K562 (cell line): ENCODE measurements around the gene PHPT1. TPM values are rescaled to one million over a fixed set of nuclear protein-coding genes. Genes with fewer than 3 reads are reported as not detected.

ENCODE experiments used
- ATAC-seq: fragments of 200-7000 bp; cut with Tn5 transposase; 3 replicates; pipeline ENCODE4 v1.9.1; 2020; ENCODE audit warnings: moderate library complexity
- BruUV-seq: library from RNA; stranded (reverse); fragments of 400-500 nt; replicated peaks from 2 replicates; lab custom pipeline; 2021; lab: Mats Ljungman, UMichigan
- CTCF ChIA-PET: fragments of 300-600 bp; formaldehyde crosslinking; extraction: SDS; loops from one replicate; lab custom pipeline; 2021; ENCODE audit warnings: low intra/inter-chr PET ratio; lab: Yijun Ruan, JAX
- POLR2A ChIA-PET: fragments of 300-600, 350-650 bp; sonication (Branson Sonifier 250); formaldehyde crosslinking; extraction: SDS; loops from one replicate; lab custom pipeline; 2021; ENCODE audit warnings: antibody characterized with exemption, inconsistent platforms; lab: Yijun Ruan, JAX
- DNase-seq, 4 experiments: peaks; one replicate each; pipeline versions ENCODE4 v3.0.0 to v3.0.0-alpha.2; 2011 to 2018; ENCODE audit warnings: low spot score in 3 of 4, mixed read lengths in 3 of 4; ENCODE audit errors: extremely low read depth in 1 of 4
- FAIRE-seq: peaks from 2 replicates; lab custom pipeline; 2011; peaks lifted over from hg19 to GRCh38; lab: Jason Lieb, UNC
- H2AFZ ChIP-seq: 2 replicates; pipeline ENCODE4 v1.6.0; 2011; ENCODE audit warnings: low read depth, low read length, control low read depth, inconsistent platforms
- H3K27ac ChIP-seq: fragments of 200-600 bp; 3 replicates; pipeline ENCODE4 v1.8.0; 2011; ENCODE audit warnings: low read depth, mild to moderate bottlenecking, control low read depth, inconsistent platforms, low read length, moderate library complexity, mixed read lengths; ENCODE audit errors: extremely low read depth
- H3K27me3 ChIP-seq, 2 experiments: fragments of 300-600 bp in 1 of 2; 2 replicates in 1 of 2; 3 replicates in 1 of 2; pipeline versions ENCODE4 v1.6.0 to v1.8.0; 2011; ENCODE audit warnings: inconsistent platforms in 2 of 2, low read length in 2 of 2, mild to moderate bottlenecking in 1 of 2, mixed read lengths in 1 of 2, moderate library complexity in 1 of 2; ENCODE audit not compliant: control insufficient read depth in 2 of 2, insufficient read depth in 2 of 2
- H3K36me3 ChIP-seq: fragments of 300-600 bp; 3 replicates; pipeline ENCODE4 v1.8.0; 2011; ENCODE audit warnings: mild to moderate bottlenecking, low read length, inconsistent platforms; ENCODE audit not compliant: control insufficient read depth, insufficient read depth
- H3K4me1 ChIP-seq, 2 experiments: fragments of 200-600 bp in 1 of 2; replicated peaks in 1 of 2; 2 replicates in 1 of 2; 3 replicates in 1 of 2; pipeline versions ENCODE4 v1.5.1 to v1.8.0; 2011; ENCODE audit warnings: inconsistent platforms in 2 of 2, low read length in 2 of 2, mild to moderate bottlenecking in 1 of 2, mixed read lengths in 1 of 2, moderate library complexity in 1 of 2; ENCODE audit not compliant: control insufficient read depth in 2 of 2, insufficient read depth in 2 of 2
- H3K4me2 ChIP-seq: 2 replicates; pipeline ENCODE4 v1.6.1; 2011; ENCODE audit warnings: low read length, control low read depth, inconsistent platforms, mixed read lengths; ENCODE audit not compliant: insufficient read depth
- H3K4me3 ChIP-seq: fragments of 200-600 bp; sonication (generic), shearing (Covaris generic); 2 replicates; pipeline ENCODE4 v1.5.1; 2016; ENCODE audit warnings: control low read depth, inconsistent platforms
- H3K79me2 ChIP-seq: fragments of 200-600 bp; 3 replicates; pipeline ENCODE4 v1.8.0; 2011; ENCODE audit warnings: low read length, inconsistent platforms; ENCODE audit not compliant: control insufficient read depth, insufficient read depth
- H3K9ac ChIP-seq, 2 experiments: 2 replicates each; pipeline versions ENCODE4 v1.6.0 to v1.6.1; 2011; ENCODE audit warnings: low read depth in 2 of 2, low read length in 2 of 2, control low read depth in 1 of 2, inconsistent platforms in 1 of 2, mild to moderate bottlenecking in 1 of 2, mixed read lengths in 1 of 2; ENCODE audit not compliant: insufficient read depth in 1 of 2
- H3K9me1 ChIP-seq: one replicate; pipeline ENCODE4 v1.6.0; 2011; ENCODE audit warnings: inconsistent platforms, mild to moderate bottlenecking, low read length, moderate library complexity; ENCODE audit not compliant: control insufficient read depth, insufficient read depth
- H3K9me3 ChIP-seq: replicated peaks from 2 replicates; pipeline ENCODE4 v1.5.1; 2011; ENCODE audit warnings: low read depth, low read length, inconsistent platforms; ENCODE audit not compliant: control insufficient read depth, insufficient read depth
- H4K20me1 ChIP-seq: replicated peaks from 2 replicates; pipeline ENCODE4 v1.6.1; 2011; ENCODE audit warnings: low read length, inconsistent platforms, mixed read lengths; ENCODE audit not compliant: control insufficient read depth, insufficient read depth
- C11orf30 ChIP-seq: fragments of 450-650 bp; IDR thresholded peaks from 2 replicates; pipeline ENCODE4 v1.6.1; 2016; ENCODE audit warnings: low read depth, mild to moderate bottlenecking
- POLR2G ChIP-seq: fragments of 200-400 bp; formaldehyde crosslinking; IDR thresholded peaks from 2 replicates; pipeline ENCODE4 v1.6.1; 2017; ENCODE audit warnings: low read depth, mild to moderate bottlenecking, antibody characterized with exemption, low read length, moderate library complexity
- RBFOX2 ChIP-seq: fragments of 200-400 bp; formaldehyde crosslinking; IDR thresholded peaks from 2 replicates; pipeline ENCODE4 v1.6.1; 2017; ENCODE audit warnings: low read depth, mild to moderate bottlenecking, low read length, moderate library complexity
- RNF219 ChIP-seq: fragments of 250-450 bp; sonication (Bioruptor Pico); IDR thresholded peaks from 2 replicates; pipeline ENCODE4 v1.5.0; 2022; ENCODE audit warnings: mild to moderate bottlenecking
- SFPQ ChIP-seq: fragments of 200-400 bp; formaldehyde crosslinking; IDR thresholded peaks from 2 replicates; pipeline ENCODE4 v1.6.1; 2017; ENCODE audit warnings: mild to moderate bottlenecking, low read depth, low read length, moderate library complexity
- ZNF175 ChIP-seq: fragments of 200-800 bp; sonication (Bioruptor generic); IDR thresholded peaks from 2 replicates; pipeline ENCODE4 v1.6.1; 2016; ENCODE audit warnings: low read depth, mild to moderate bottlenecking, missing genetic modification characterization, missing compliant biosample characterization
- WGBS: fragments of 100-300 bp; shearing (Covaris generic); methylation state at CpG from one replicate; pipeline ENCODE4 v1.1.6; 2016; ENCODE audit warnings: low coverage, mixed read lengths; ENCODE audit not compliant: insufficient coverage; ENCODE audit errors: missing lambda C conversion rate; 5-methylcytosine and 5-hydroxymethylcytosine counted together
- in situ Hi-C: fragments of 300-500 bp; cut with MboI; formaldehyde crosslinking; loops from 4 replicates; pipeline ENCODE4 v1.15.0; 2018; ENCODE audit warnings: inconsistent platforms, mixed read lengths
- intact Hi-C: fragments of 100-400 bp; cut with micrococcal nuclease; formaldehyde crosslinking; loops from 2 replicates; pipeline ENCODE4 v1.14.2; 2022
- polyA plus RNA-seq, 8 experiments: library from polyadenylated mRNA; depleted of rRNA in 4 of 8; stranded (reverse) in 5 of 8; unstranded in 3 of 8; fragments of >200 nt; fragmentation: Nextera tagmentation in 2 of 8; fragmentation: Illumina TruSeq in 1 of 8; extraction: Ambion mirVana in 2 of 8; extraction: Trizol in 1 of 8; gene quantifications; 2 replicates each; pipeline versions ENCODE4 v1.2.1 to v1.2.3, GENCODE V29; 2011 to 2014; ENCODE audit warnings: inconsistent platforms in 1 of 8, missing spikeins in 1 of 8
- total RNA-seq, 7 experiments: library from RNA; depleted of rRNA in 6 of 7; stranded (reverse); fragments of >200 nt in 6 of 7; fragmentation: Illumina TruSeq in 2 of 7; extraction: Trizol in 2 of 7; gene quantifications; 2 replicates each; pipeline versions ENCODE4 v1.2.1 to v1.2.3, GENCODE V29; 2011 to 2021; ENCODE audit warnings: low replicate concordance in 1 of 7
- TF ChIP-seq, protein P1 (sequence below), 3 experiments: IDR thresholded peaks in 2 of 3; conservative IDR thresholded peaks in 1 of 3; 2 replicates each; pipeline ENCODE4 v1.5.1; 2011 to 2012; ENCODE audit warnings: low read length in 3 of 3, mild to moderate bottlenecking in 3 of 3, control low read depth in 2 of 3, improper control_type of control experiment in 1 of 3, inconsistent platforms in 1 of 3, low read depth in 1 of 3, mixed read lengths in 1 of 3, moderate library complexity in 1 of 3; ENCODE audit not compliant: insufficient read depth in 2 of 3

Gene PHPT1
- total and polyA plus RNA-seq, 9 of the 15 experiments (the other 6 are each of a cell fraction or from before 2014, with no cell fraction given): 20.9 to 166 (median 129) TPM

DNA sequence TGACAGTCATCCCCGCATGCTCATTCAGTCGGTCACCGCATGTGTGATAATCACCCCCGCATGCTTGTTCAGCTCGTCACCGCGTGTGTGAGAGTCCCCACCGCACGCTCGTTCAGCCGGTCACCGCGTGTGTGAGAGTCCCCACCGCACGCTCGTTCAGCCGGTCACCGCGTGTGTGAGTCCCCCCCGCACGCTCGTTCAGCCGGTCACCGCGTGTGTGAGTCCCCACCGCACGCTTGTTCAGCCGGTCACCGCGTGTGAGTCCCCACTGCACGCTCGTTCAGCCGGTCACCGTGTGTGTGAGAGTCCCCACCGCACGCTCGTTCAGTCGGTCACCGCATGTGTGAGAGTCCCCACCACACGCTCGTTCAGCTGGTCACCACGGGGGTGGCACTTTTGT is 40.6 kb downstream of the PHPT1 start:
- POLR2A ChIA-PET: no interaction called here
- in situ Hi-C loops (no loop called here), intact Hi-C loops (no loop called here)
- FAIRE-seq: no peak
- H3K4me2 ChIP-seq: no peak overlapping the region
- H3K79me2 ChIP-seq: peaks cover 94% of the 10 kb centered on the region
- no TSS peak for BruUV-seq
- peak overlapping the region in 1 of 2 experiments; percentile 67; a peak in 2 of 4 replicates for H3K9ac ChIP-seq
- H4K20me1 ChIP-seq: 0 out of 2 replicates have a peak, but pooled peaks cover 18% of the 10 kb centered on the region
- H3K36me3 ChIP-seq: peaks cover 56% of the 10 kb centered on the region; the same call in 2 of the 3 replicates
- CTCF ChIA-PET: no interaction called here
- DNase-seq: no peak
- H3K4me1 ChIP-seq: peaks cover 11 to 45% of the 10 kb centered on the region in 2 experiments; a peak in 4 of 5 replicates
- TF ChIP-seq, protein P1, sequence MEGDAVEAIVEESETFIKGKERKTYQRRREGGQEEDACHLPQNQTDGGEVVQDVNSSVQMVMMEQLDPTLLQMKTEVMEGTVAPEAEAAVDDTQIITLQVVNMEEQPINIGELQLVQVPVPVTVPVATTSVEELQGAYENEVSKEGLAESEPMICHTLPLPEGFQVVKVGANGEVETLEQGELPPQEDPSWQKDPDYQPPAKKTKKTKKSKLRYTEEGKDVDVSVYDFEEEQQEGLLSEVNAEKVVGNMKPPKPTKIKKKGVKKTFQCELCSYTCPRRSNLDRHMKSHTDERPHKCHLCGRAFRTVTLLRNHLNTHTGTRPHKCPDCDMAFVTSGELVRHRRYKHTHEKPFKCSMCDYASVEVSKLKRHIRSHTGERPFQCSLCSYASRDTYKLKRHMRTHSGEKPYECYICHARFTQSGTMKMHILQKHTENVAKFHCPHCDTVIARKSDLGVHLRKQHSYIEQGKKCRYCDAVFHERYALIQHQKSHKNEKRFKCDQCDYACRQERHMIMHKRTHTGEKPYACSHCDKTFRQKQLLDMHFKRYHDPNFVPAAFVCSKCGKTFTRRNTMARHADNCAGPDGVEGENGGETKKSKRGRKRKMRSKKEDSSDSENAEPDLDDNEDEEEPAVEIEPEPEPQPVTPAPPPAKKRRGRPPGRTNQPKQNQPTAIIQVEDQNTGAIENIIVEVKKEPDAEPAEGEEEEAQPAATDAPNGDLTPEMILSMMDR (IDR thresholded peaks at IDR 0.05 in 2 of 3, conservative IDR thresholded peaks at IDR 0.05 in 1 of 3; ENCODE audit: insufficient read depth in 2 of 3, low read depth in 1 of 3, low read length in 3 of 3): no peak
- TF ChIP-seq SFPQ (no peak), RNF219 (CRISPR knock-in tag) (no peak), ZNF175 (CRISPR knock-in tag) (no peak), POLR2G (0 out of 2 replicates have a peak, but pooled peaks have one; percentile 44), RBFOX2 (peak; percentile 47), C11orf30 (no peak)
- H3K27me3 ChIP-seq: no peaks in the 10 kb centered on the region
- 96% methylated on average over 15 of the region's 42 CpGs for WGBS
- H3K9me3 ChIP-seq: no peaks in the 10 kb centered on the region; the same call in 1 of the 2 replicates
- no peak for ATAC-seq
- peaks cover 2% of the 10 kb centered on the region for H3K9me1 ChIP-seq
- H2AFZ ChIP-seq: no peak overlapping the region
- H3K4me3 ChIP-seq: no peak overlapping the region
- no peak overlapping the region for H3K27ac ChIP-seq
